LNCAP (cell line): ENCODE measurements around the gene CHMP2A.

ENCODE experiments used
- TF ChIP-seq, protein P1 (sequence below): fragments of 450-650 bp; IDR thresholded peaks from 2 replicates; pipeline ENCODE4 v1.5.1; 2017; ENCODE audit warnings: mild to moderate bottlenecking

CHMP2A gene

DNA sequence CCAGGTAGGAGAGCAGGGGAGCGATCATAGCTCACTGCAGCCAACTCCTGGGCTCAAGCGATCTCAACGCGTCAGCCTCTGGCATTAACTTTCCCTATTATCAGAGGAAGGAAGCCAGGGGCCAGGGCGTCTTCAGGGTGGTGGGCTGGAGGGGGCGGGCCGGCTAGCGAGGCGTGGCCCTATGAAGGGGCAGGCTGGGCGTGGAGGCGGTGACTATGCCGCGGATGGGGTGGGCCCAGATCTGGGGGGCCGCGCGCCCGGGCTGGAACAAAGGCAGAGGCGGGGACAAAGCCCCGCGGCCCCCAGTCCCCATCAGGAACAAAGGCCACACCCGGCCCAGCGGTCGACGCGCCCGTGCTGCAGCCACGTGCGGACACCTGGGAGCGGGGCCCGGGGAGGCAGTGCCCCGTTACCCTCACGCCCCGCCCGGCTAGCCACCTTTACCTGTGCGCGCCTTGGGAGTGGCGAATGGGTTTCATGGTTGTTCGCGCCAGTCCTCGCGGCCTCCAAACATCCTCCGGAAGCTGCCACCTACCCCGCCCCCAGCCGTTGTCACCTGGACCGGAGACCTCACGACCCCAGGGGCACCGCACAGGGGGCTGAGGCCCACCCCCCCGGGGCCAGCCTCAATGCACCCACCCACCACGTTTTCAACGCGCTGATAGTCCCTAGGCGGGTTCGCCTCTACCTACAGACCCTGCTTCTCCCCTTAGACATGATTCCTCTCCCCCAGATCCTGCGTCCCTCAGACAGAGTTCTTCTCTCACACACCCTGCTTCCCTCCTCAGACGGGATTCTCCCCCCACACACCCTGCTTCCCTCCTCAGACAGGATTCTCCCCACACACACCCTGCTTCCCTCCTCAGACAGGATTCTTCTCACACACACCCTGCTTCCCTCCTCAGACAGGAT lies 16.4 kb downstream of the CHMP2A start:
- TF ChIP-seq, protein P1, sequence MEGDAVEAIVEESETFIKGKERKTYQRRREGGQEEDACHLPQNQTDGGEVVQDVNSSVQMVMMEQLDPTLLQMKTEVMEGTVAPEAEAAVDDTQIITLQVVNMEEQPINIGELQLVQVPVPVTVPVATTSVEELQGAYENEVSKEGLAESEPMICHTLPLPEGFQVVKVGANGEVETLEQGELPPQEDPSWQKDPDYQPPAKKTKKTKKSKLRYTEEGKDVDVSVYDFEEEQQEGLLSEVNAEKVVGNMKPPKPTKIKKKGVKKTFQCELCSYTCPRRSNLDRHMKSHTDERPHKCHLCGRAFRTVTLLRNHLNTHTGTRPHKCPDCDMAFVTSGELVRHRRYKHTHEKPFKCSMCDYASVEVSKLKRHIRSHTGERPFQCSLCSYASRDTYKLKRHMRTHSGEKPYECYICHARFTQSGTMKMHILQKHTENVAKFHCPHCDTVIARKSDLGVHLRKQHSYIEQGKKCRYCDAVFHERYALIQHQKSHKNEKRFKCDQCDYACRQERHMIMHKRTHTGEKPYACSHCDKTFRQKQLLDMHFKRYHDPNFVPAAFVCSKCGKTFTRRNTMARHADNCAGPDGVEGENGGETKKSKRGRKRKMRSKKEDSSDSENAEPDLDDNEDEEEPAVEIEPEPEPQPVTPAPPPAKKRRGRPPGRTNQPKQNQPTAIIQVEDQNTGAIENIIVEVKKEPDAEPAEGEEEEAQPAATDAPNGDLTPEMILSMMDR, result no peak

DNA sequence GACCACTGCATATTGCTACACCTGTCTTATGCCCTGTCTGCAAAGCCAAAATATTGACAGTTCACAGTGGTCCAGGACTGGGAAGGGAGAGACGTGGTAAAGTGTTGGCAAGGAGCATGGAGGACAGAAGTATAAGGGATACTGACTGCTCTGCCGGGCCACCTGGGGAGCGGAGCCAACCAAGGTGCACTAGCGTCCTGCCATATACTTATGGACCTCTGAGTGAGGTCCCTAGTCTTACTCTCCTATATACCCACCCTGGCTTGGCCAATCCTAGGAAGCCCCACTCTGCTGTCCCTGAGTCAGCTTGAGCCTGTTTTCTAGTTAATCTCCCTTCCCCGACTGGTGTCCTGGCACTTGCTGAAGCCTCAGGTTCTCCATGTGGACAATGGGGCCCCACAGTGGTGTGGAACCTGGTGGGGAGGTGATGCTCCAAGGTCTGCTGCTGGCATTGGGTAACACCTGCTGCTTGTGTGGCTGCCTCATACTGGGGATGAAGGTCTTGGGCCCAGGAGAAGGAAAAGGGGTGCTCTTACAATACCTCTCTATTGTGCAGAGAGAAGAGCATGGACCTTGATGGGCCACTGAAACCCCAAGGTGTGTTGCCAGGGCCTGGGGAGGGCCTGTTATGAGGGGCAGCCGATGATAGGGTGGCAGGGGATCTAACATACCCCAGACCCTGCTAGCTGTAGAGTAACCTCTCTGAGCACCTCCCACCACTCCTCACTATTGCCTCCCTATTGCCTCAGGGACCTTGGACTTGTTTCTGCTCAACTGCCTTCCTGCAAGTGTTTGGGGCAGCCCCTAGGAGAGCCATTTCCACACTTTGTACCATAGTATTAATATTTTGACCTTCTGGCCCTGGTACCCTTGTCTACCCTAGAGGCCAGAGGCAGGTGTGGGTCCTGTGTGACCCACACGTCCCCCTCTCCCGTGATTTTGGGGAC lies 17.8 kb downstream of the CHMP2A start:
- TF ChIP-seq, protein P1, result no peak

DNA sequence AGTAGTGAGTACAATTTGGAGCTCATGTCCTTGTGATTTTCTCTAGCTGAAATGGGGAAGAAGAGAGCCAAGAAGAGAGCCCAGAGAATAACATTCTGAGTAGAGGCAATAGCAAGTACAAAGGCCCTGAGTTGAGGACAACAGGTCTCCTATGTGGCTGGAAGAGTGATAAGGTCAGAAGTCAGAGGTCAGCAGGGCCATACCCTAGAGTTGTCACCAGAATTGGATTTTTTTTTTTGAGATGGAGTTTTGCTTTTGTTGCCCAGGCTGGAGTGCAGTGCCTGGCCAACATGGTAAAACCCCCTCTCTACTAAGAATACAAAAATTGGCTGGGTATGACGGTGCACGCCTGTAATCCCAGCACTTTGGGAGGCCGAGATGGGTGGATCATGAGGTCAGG lies 19.0 kb downstream of the CHMP2A start:
- TF ChIP-seq, protein P1, result no peak

DNA sequence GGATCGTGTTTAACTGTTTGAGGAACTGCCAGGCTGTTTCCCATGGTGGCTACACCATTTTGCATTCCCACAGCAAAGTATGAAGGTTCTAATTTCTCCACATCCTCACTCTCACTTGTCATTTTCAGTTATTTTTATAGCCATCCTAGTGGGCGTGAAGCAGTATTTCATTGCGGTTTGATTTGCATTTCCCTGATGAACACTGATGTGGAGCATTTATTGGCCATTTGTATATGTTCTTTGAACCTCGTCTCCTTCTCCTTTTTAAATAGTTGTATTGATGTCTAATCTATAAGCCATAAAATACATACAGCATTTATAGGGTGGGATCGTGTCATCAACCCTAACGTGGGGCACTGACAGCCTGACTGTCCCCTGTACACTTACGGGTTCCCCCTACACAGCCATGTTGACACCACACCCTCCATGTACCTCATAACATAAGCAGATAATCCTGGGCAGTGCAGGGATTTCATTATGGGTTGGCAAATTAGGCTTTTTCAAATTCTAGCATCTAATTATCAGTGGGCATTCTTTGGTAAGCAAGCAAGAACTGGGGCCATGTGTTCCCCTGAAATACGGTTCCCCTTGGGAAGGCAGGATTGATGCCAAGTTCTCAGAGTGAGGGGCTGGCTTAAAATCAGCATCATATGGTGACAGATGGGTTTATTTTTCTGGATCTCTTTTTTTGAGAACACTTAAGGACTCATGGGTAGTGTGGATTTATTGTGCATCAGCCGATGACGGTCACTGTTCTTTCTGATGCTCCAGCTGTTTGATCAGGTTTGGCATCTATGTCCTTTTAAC lies 23.7 kb downstream of the CHMP2A start:
- TF ChIP-seq, protein P1, result no peak

DNA sequence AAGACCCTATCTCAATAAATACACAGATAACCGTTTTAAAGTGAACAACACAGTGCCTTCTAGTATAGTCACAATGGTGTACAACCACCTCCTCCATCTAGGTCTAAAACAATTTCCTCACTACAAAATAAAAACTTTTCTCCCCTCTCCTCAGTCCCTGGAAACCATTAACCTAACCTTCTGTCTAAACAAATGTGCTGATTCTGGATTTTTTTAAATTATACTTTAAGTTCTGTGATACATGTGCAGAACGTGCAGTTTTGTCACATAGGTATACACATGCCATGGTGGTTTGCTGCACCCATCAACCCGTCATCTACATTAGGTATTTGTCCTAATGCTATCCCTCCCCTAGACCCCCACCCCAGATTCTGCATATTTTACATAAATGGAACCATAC lies 25.5 kb downstream of the CHMP2A start:
- TF ChIP-seq, protein P1, result no peak

DNA sequence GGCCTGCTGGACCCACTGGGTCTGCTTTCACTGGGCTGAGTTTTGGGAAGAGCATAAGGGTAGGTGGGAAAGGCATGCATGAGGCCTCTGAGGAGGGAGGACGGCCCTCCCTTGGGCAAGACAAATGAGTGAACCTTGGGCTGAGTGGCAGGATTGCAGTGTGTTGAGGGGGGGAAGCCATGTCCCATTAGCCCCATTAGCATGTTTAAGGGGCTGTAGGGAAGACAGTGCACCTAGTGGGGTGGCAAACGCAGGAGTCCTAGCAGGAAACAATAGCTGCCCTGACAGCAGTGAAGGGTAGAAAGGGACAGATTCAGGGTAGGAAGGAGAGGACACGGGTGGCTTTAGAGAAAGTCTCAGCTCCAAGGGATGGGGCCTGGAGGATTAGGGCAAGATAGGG lies 32.2 kb downstream of the CHMP2A start:
- TF ChIP-seq, protein P1, result no peak

DNA sequence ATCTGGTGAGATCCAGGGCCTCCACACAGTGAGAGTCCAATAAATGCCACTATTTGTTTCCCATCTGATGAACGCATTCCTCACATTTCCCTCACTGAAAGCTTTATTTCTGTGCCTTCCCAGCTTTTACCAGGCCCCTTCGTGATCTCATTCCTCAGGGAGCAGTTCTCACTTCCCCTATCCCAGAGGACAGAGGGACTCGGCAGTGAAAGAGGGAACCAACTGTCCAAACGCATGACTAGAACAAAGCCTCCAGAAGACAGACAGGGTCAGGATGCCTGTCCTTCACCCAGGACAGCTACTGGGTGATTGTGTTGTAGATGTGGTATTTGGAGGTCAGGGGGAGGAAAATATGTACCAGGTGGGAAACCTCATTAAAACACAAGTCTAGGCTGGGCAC lies 33.3 kb downstream of the CHMP2A start:
- TF ChIP-seq, protein P1, result no peak
